ENCODE measurements around the gene FTL. TPM values are rescaled to one million over a fixed set of nuclear protein-coding genes. Genes with fewer than 3 reads are reported as not detected.

FTL gene
- total and polyA plus RNA-seq, 12 donors, result 450 to 3,518 (median 747) TPM

GRCh38 chr19:48934837-48935236 is 30.3 kb upstream of the FTL start:
- intact Hi-C loops (cut with DNase I), result no loop called here
- no peak for ATAC-seq
- Histone ChIP-seq H3K27me3 (peaks cover 0 to 19% (median 0%) of the 10 kb centered on the region in 7 donors), H3K9me3 (no peaks in the 10 kb centered on the region), H3K27ac (no peak overlapping the region), H3K36me3 (no peaks in the 10 kb centered on the region), H3K4me3 (no peak overlapping the region), H3K4me1 (peaks cover 0 to 15% (median 11%) of the 10 kb centered on the region in 9 donors)
- DNase-seq, result no peak
- WGBS, 2 donors, result 78 to 79% methylated on average over 19 of the region's 19 CpGs
- TF ChIP-seq CTCF (IDR thresholded peaks at IDR 0.05), result no peak

DNA sequence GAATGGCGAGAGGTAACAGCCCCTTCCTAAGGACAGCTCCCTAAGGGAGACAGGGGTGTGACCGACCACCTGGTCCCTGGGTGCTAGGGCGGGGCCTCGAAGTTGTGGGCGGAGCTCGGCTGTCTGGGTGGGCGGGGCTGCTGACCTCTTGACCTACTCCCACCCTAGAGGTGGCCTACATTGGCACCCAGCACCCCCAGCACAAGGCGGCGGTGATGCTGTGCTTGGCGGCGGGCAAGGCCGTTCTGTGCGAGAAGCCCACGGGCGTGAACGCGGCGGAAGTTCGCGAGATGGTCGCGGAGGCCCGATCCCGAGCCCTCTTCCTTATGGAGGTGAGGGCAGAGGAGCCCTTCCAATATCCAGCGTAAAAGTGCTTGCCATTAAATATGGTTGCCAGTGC is 29.2 kb upstream of the FTL start:
- Histone ChIP-seq H3K27ac (no peak overlapping the region), H3K36me3 (no peaks in the 10 kb centered on the region), H3K27me3 (peaks cover 0 to 19% (median 0%) of the 10 kb centered on the region in 7 donors), H3K4me1 (peaks cover 0 to 15% (median 11%) of the 10 kb centered on the region in 9 donors), H3K9me3 (peaks cover 0 to 5% (median 4%) of the 10 kb centered on the region in 11 donors), H3K4me3 (no peak overlapping the region)
- WGBS, 2 donors, result 97% methylated on average over 25 of the region's 25 CpGs
- no peak for DNase-seq
- intact Hi-C loops (cut with DNase I), result no loop called here
- ATAC-seq, result no peak
- TF ChIP-seq CTCF (IDR thresholded peaks at IDR 0.05), result no peak

DNA sequence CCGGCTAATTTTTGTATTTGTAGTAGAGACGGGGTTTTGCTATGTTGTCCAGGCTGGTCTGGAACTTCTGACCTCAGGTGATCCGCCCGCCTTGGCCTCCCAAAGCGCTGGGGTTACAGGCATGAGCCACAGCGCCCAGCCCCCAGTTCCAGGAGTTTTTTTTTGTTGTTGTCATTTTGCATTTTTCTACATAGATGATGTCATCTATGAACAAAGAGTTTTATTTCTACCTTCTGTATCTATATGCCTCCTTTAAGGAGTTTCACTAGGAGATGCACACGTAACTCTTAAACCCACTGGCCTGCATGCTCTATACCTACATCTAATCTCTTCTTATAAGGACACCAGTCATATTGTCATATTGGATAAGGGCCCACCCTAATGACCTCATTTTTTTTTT is 26.9 kb upstream of the FTL start:
- no peak for DNase-seq
- WGBS, 2 donors, result 83 to 84% methylated on average over 7 of the region's 7 CpGs
- Histone ChIP-seq H3K36me3 (no peaks in the 10 kb centered on the region), H3K4me3 (no peak overlapping the region), H3K27me3 (peaks cover 0 to 8% (median 0%) of the 10 kb centered on the region in 7 donors), H3K9me3 (peaks cover 0 to 11% (median 9%) of the 10 kb centered on the region in 11 donors), H3K27ac (no peak overlapping the region), H3K4me1 (peaks cover 0 to 10% (median 9%) of the 10 kb centered on the region in 9 donors)
- ATAC-seq, result no peak
- no peak for TF ChIP-seq CTCF (IDR thresholded peaks at IDR 0.05)
- intact Hi-C loops (cut with DNase I), result no loop called here

DNA sequence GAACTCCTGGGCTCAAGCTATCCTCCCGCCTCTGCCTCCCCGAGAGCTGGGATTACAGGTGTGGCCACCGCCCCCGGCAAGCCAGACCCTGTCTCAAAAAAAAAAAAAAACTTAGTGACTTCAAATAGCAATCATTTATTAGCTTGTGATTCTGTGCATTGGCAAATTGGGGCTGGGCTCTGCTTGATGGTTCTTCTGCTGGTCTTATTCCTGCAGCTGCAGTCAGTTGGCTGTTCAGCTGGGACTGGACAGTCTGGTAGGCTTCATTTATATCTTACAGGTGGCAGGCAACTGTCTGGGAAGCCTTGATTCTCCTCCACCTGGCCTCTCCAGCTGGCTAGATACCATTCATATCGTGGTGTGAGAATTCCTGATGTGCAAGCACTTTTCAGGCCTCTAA is 24.2 kb upstream of the FTL start:
- no peak for ATAC-seq
- H3K4me1 ChIP-seq, result no peaks in the 10 kb centered on the region
- no peaks in the 10 kb centered on the region for H3K36me3 ChIP-seq
- no peak overlapping the region for H3K4me3 ChIP-seq
- no peak for TF ChIP-seq CTCF (IDR thresholded peaks at IDR 0.05)
- no peak for DNase-seq
- no peak overlapping the region for H3K27ac ChIP-seq
- H3K27me3 ChIP-seq, result no peaks in the 10 kb centered on the region
- 96% methylated on average over 5 of the region's 5 CpGs for whole genome bisulfite sequencing, 2 donors
- H3K9me3 ChIP-seq, result peaks cover 0 to 11% (median 9%) of the 10 kb centered on the region in 11 donors
- intact Hi-C loops (cut with DNase I), result no loop called here
